ENCODE results near the gene CATSPERD. TPM values are rescaled to one million over a fixed set of nuclear protein-coding genes. Genes with fewer than 3 reads are reported as not detected.

Gene CATSPERD
- total and polyA plus RNA-seq, 2 of the 4 experiments (the other 2 are of a cell fraction): not detected

DNA sequence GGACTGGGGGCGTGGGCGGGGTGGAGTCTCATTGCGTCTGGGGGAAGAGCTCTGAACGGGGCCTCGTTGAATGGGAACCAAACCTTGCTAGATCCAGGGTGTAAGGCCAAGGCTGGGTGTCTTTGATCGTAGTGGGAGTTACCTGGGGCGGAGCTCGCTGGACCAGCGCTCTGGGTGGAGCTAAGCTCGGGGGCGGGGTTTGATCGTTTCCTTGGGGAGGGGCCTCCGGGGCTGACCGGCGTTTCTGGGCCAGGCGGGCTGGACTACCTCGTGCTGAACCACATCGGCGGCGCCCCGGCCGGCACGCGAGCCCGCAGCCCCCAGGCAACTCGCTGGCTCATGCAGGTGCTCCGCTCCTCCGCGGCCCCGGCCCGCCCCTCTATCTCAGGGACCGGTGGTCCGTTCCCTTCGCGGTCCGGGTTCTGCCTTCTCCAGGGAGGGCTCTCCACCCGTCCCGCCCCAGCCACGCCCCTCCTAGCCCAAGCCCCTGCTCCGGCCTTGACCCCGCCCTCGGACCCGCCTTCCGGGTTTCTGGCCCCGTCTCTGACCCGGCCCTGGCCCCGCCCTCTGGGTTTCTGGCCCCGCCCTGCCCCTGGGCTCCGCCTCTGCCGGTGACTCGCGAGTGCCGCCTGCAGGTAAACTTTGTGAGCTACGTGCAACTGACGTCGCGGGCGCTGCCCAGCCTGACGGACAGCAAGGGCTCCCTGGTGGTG is 33.6 kb upstream of the CATSPERD start:
- Histone ChIP-seq H4K20me1 (ENCODE audit: insufficient read depth, low read length) (peaks cover 17% of the 10 kb centered on the region), H3K18ac (ENCODE audit: low read depth, low read length) (no peak overlapping the region), H3K79me1 (ENCODE audit: low read depth in 1 of 2, low read length in 2 of 2) (peaks cover 0 to 11% of the 10 kb centered on the region in 2 experiments; a peak in 1 of 4 replicates), H3K27me3 (ENCODE audit: control insufficient read depth, insufficient read depth, low read length) (no peaks in the 10 kb centered on the region), H3K9me3 (ENCODE audit: control insufficient read depth, insufficient read depth, low read length) (no peaks in the 10 kb centered on the region), H2BK120ac (ENCODE audit: low read depth, low read length) (no peak overlapping the region), H3K36me3 (ENCODE audit: control insufficient read depth, insufficient read depth, low read length) (peaks cover 6% of the 10 kb centered on the region; the same call in 1 of the 2 replicates), H3K14ac (replicated peaks; ENCODE audit: low read depth, low read length) (no peak overlapping the region), H2BK15ac (ENCODE audit: low read depth, low read length) (no peak overlapping the region), H3K4ac (ENCODE audit: low read depth, low read length) (no peak overlapping the region), H3K4me2 (ENCODE audit: low read depth, low read length) (peak overlapping the region; percentile 60), H2AK5ac (ENCODE audit: low read depth, low read length) (0 out of 2 replicates have a peak overlapping the region, but pooled peaks have one; percentile 13), H2AK9ac (replicated peaks; ENCODE audit: low read depth, low read length, poor library complexity) (peak overlapping the region; percentile 47), H3K56ac (ENCODE audit: extremely low read depth, insufficient read depth, low read length) (no peak overlapping the region), H2BK20ac (ENCODE audit: low read depth, low read length) (no peak overlapping the region), H3K23ac (ENCODE audit: low read depth, low read length) (no peak overlapping the region), H4K8ac (ENCODE audit: low read depth in 2 of 2, low read length in 2 of 2) (peak overlapping the region in 1 of 2 experiments; percentile 77; a peak in 1 of 4 replicates), H4K91ac (ENCODE audit: insufficient read depth, low read depth, low read length) (no peak overlapping the region), H3K9ac (ENCODE audit: low read depth, low read length) (peak overlapping the region; percentile 2; the same call in 1 of the 2 replicates), H4K5ac (ENCODE audit: low read depth, low read length) (no peak overlapping the region), H2BK5ac (ENCODE audit: low read depth, low read length, poor library complexity, severe bottlenecking) (no peak overlapping the region), H3K4me3 (ENCODE audit: insufficient read depth, low read depth, low read length) (peak overlapping the region; percentile 65), H3K4me1 (ENCODE audit: control insufficient read depth, insufficient read depth, low read length) (no peaks in the 10 kb centered on the region), H3K27ac (ENCODE audit: insufficient read depth, low read length) (peak overlapping the region; percentile 11; the same call in 1 of the 2 replicates), H2AFZ (replicated peaks; ENCODE audit: low read length, poor library complexity) (peak overlapping the region; percentile 99), H3K9me1 (ENCODE audit: insufficient read depth, low read length) (peaks cover 3% of the 10 kb centered on the region; the same call in 1 of the 2 replicates)
- ChIA-PET CTCF (interaction anchor here (0.5 to 1.5 kb wide), 3 partner anchors 32 to 104 kb away, joined by 3 to 4 read pairs (median 3); partner anchors contain the start of gene DUS3L), POLR2A (ENCODE audit: unreplicated experiment) (interaction anchor here (0.7 kb wide), 1 partner anchor 34 kb away, joined by 5 read pairs; the partner anchor contains the start of gene CATSPERD)
- dilution Hi-C loops (cut with HindIII; ENCODE audit: low sequenced_read_pairs, unreplicated experiment): no loop called here
- no TSS peak for BruUV-seq (replicated peaks)
- ATAC-seq (ENCODE audit: low read depth): peak; percentile 87
- intact Hi-C loops (cut with micrococcal nuclease): no loop called here
- 0% methylated on average over 33 of the region's 59 CpGs; no CpG with 5 or more reads in 1 of the 2 experiments for WGBS, 2 experiments (ENCODE audit: extremely low coverage in 2 of 2, insufficient read length in 1 of 2)
- peak; percentile 83 for DNase-seq
- TF ChIP-seq MAZ (IDR thresholded peaks at IDR 0.05; ENCODE audit: borderline replicate concordance, low read depth, low read length): peak; percentile 52; the same call in 1 of the 2 replicates
- peak; percentile 61; the same call in 1 of the 2 replicates for TF ChIP-seq MXI1 (IDR thresholded peaks at IDR 0.05; ENCODE audit: borderline replicate concordance, low read depth, low read length)
- TF ChIP-seq, protein P1, sequence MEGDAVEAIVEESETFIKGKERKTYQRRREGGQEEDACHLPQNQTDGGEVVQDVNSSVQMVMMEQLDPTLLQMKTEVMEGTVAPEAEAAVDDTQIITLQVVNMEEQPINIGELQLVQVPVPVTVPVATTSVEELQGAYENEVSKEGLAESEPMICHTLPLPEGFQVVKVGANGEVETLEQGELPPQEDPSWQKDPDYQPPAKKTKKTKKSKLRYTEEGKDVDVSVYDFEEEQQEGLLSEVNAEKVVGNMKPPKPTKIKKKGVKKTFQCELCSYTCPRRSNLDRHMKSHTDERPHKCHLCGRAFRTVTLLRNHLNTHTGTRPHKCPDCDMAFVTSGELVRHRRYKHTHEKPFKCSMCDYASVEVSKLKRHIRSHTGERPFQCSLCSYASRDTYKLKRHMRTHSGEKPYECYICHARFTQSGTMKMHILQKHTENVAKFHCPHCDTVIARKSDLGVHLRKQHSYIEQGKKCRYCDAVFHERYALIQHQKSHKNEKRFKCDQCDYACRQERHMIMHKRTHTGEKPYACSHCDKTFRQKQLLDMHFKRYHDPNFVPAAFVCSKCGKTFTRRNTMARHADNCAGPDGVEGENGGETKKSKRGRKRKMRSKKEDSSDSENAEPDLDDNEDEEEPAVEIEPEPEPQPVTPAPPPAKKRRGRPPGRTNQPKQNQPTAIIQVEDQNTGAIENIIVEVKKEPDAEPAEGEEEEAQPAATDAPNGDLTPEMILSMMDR (conservative IDR thresholded peaks at IDR 0.05; ENCODE audit: low read depth, low read length): peak; percentile 86
- TF ChIP-seq RCOR1 (IDR thresholded peaks at IDR 0.05; ENCODE audit: insufficient replicate concordance, low read length): no peak
- TF ChIP-seq RAD21 (IDR thresholded peaks at IDR 0.05; ENCODE audit: low read length): peak; percentile 34
- TF ChIP-seq POLR2A (IDR thresholded peaks at IDR 0.05; ENCODE audit: low read depth, low read length): 0 out of 2 replicates have a peak, but pooled peaks have one; percentile 41
- TF ChIP-seq NFE2L2 (IDR thresholded peaks at IDR 0.05; ENCODE audit: low read depth, low read length): no peak
- TF ChIP-seq CHD1 (IDR thresholded peaks at IDR 0.05; ENCODE audit: low read depth, low read length): no peak
- peak; percentile 43 for TF ChIP-seq SMC3 (IDR thresholded peaks at IDR 0.05; ENCODE audit: low read depth, low read length)
- TF ChIP-seq, protein P2, sequence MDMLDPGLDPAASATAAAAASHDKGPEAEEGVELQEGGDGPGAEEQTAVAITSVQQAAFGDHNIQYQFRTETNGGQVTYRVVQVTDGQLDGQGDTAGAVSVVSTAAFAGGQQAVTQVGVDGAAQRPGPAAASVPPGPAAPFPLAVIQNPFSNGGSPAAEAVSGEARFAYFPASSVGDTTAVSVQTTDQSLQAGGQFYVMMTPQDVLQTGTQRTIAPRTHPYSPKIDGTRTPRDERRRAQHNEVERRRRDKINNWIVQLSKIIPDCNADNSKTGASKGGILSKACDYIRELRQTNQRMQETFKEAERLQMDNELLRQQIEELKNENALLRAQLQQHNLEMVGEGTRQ (IDR thresholded peaks at IDR 0.05; ENCODE audit: low read depth, low read length): no peak
- TF ChIP-seq BHLHE40 (IDR thresholded peaks at IDR 0.05; ENCODE audit: low read depth, low read length): peak; percentile 88
- in situ Hi-C loops (cut with MboI; ENCODE audit: low sequenced_read_pairs): no loop called here
